BLaER1 (cell line): Measurements from ENCODE around the gene GTF2IRD1.
"Not testable (repeated sequence)": the region's sequence is repeated elsewhere in the genome, so short reads cannot be mapped to it uniquely, and the experiment has no call there.

Experiments
- H3K27ac ChIP-seq: shearing (Covaris generic); formaldehyde crosslinking; 2 replicates; pipeline ENCODE4 v1.8.1; 2022
- H3K27me3 ChIP-seq: shearing (Covaris generic); formaldehyde crosslinking; 2 replicates; pipeline ENCODE4 v1.8.1; 2022
- H3K36me3 ChIP-seq: shearing (Covaris generic); formaldehyde crosslinking; 2 replicates; pipeline ENCODE4 v1.8.1; 2022
- H3K4me1 ChIP-seq: shearing (Covaris generic); formaldehyde crosslinking; 2 replicates; pipeline ENCODE4 v1.8.1; 2022
- H3K4me2 ChIP-seq: shearing (Covaris generic); formaldehyde crosslinking; 2 replicates; pipeline ENCODE4 v1.8.1; 2022
- H3K4me3 ChIP-seq: shearing (Covaris generic); formaldehyde crosslinking; 2 replicates; pipeline ENCODE4 v1.8.1; 2022
- H3K9ac ChIP-seq: shearing (Covaris generic); formaldehyde crosslinking; 2 replicates; pipeline ENCODE4 v1.8.1; 2022
- H3K9me3 ChIP-seq: shearing (Covaris generic); formaldehyde crosslinking; 2 replicates; pipeline ENCODE4 v1.8.1; 2022
- H4K20me1 ChIP-seq: shearing (Covaris generic); formaldehyde crosslinking; 2 replicates; pipeline ENCODE4 v1.8.1; 2022
- Cebpa-rat ChIP-seq: shearing (Covaris generic); IDR thresholded peaks from 2 replicates; pipeline ENCODE4 v1.8.1; 2022

The GTF2IRD1 gene, protein sequence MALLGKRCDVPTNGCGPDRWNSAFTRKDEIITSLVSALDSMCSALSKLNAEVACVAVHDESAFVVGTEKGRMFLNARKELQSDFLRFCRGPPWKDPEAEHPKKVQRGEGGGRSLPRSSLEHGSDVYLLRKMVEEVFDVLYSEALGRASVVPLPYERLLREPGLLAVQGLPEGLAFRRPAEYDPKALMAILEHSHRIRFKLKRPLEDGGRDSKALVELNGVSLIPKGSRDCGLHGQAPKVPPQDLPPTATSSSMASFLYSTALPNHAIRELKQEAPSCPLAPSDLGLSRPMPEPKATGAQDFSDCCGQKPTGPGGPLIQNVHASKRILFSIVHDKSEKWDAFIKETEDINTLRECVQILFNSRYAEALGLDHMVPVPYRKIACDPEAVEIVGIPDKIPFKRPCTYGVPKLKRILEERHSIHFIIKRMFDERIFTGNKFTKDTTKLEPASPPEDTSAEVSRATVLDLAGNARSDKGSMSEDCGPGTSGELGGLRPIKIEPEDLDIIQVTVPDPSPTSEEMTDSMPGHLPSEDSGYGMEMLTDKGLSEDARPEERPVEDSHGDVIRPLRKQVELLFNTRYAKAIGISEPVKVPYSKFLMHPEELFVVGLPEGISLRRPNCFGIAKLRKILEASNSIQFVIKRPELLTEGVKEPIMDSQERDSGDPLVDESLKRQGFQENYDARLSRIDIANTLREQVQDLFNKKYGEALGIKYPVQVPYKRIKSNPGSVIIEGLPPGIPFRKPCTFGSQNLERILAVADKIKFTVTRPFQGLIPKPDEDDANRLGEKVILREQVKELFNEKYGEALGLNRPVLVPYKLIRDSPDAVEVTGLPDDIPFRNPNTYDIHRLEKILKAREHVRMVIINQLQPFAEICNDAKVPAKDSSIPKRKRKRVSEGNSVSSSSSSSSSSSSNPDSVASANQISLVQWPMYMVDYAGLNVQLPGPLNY

DNA sequence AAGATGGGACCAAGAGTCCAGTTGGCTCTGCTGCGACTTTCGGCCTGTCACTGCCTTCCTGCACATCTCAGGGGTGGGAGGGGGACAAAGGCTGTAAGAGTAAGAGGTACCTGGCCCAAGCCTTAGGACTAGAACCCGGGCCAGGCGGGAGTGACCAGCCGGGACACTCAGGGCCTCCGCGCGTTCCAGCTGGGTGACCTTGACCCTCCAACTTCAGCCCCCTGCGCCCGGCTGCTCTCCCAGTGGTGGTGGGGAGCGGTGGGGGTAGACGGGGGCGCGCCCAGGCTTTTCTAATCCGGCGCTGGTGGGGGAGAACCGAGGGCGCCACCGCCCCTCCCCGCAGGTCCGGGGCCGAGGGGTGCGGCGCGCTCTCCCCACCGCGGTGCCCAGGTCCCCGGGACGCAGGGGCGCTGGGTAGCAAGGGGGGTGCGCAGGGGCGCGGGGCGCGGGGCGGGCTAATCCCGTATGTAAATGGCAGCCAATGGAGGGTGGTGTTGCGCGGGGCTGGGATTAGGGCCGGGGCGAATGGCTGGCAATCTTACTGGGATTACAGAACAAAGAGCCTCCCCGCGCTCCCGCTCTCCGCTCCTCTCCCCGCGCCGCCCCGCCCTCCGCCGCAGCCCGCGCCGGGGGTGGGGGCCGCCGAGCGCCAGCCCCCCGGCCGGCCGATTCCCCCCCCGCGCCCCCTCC, at the start of gene GTF2IRD1:
GTF2IRD1 (plus strand) TSS at position 585 of the 690 bp plus-strand sequence. CDS start 54,175 bp downstream, outside the sequence.
- peaks cover 46% of the 10 kb centered on the region for H3K4me1 ChIP-seq
- H3K9ac ChIP-seq: peak within 1 kb of the TSS; percentile 90
- H3K4me3 ChIP-seq: peak within 1 kb of the TSS; percentile 80
- peaks cover 14% of the 10 kb centered on the region; the same call in 1 of the 2 replicates for H3K36me3 ChIP-seq
- peak within 1 kb of the TSS; percentile 94 for H3K4me2 ChIP-seq
- H4K20me1 ChIP-seq: peaks cover 39% of the 10 kb centered on the region
- peak within 1 kb of the TSS; percentile 92 for H3K27ac ChIP-seq
- TF ChIP-seq Cebpa-rat: no peak
- H3K27me3 ChIP-seq: no peaks in the 10 kb centered on the region
- H3K9me3 ChIP-seq: peaks cover 8% of the 10 kb centered on the region; the same call in 1 of the 2 replicates

DNA sequence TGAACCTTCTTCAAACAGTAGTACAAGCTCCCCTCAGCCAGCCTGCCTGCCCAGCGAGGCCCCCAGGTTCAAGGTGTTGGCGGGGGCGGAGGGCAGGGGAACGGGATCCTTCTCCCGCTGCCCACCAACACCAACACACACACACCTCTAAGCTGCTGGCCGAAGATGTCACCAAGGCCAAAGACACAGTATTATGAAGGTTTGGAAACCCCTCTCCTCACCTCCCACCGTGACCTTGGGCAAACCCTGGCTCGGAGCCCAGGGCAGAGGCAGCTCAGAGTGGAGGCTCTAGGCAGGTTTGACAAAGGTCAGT, 49.4 kb upstream of the GTF2IRD1 start:
- peaks cover 9% of the 10 kb centered on the region; the same call in 1 of the 2 replicates for H4K20me1 ChIP-seq
- peaks cover 53% of the 10 kb centered on the region for H3K36me3 ChIP-seq
- H3K27ac ChIP-seq: peak overlapping the region; percentile 96
- TF ChIP-seq Cebpa-rat: no peak
- H3K4me2 ChIP-seq: peak overlapping the region; percentile 83
- H3K9me3 ChIP-seq: no peaks in the 10 kb centered on the region
- no peak overlapping the region for H3K4me3 ChIP-seq
- peaks cover 53% of the 10 kb centered on the region for H3K4me1 ChIP-seq
- peak overlapping the region; percentile 82; the same call in 1 of the 2 replicates for H3K9ac ChIP-seq
- H3K27me3 ChIP-seq: no peaks in the 10 kb centered on the region

DNA sequence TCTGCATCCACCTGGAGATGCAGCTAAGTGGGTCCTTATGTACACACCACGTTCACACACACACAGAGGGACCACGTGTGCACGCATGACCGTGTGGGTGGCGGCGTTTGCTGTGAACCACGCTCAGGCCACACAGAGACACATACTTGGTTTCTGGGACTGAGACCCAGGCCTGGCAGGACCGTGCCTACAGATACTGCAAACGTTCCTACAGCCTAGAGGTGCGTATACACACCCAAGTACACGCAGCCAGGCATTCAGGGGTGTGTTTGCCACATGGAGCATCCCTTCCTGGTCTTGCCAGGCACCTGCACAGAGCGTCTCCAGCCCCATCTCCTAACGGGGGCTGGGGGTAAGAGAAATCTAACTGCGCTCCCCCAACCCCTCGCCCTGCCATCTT, 49.0 kb upstream of the GTF2IRD1 start:
- Histone ChIP-seq H3K9ac (peak overlapping the region; percentile 82; the same call in 1 of the 2 replicates), H3K36me3 (peaks cover 53% of the 10 kb centered on the region), H4K20me1 (peaks cover 9% of the 10 kb centered on the region; the same call in 1 of the 2 replicates), H3K27me3 (no peaks in the 10 kb centered on the region), H3K27ac (peak overlapping the region; percentile 96), H3K9me3 (no peaks in the 10 kb centered on the region), H3K4me1 (peaks cover 53% of the 10 kb centered on the region), H3K4me2 (peak overlapping the region; percentile 83), H3K4me3 (no peak overlapping the region)
- no peak for TF ChIP-seq Cebpa-rat

DNA sequence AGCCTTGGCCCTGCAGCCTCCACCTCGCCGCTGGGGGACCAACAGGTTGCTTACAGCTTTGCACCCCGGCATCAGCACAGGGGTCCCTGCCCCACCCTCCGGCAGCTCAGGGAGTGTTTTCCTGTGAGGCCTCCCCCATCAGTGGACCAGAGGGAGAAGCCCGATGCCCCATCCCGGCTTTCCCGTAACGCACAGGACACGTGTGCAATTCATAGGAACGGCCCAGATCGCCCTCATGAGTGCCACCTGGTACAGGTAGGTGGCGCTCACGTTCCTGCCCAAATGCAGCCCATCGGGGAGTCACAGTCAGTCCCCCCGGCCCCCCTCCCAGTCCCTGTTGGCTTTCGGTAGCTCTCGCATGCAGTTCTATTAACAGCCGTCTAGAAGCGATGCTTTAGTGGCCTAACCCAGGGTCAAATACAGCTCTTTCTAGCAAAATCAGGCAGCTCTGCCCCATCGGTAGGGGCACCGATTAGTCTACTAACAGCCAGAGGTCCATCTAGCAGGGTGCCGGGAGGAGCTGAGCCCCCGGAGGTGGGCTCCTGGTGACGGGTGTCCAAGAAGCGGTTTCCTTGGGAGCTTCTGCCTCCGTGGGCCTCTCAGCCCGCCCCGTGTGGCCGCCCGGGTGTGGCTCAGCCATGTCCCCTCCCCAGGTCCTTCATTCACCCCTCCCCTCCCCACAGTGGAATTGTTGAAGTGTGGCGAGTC, 48.4 kb upstream of the GTF2IRD1 start:
- peak overlapping the region; percentile 83 for H3K4me2 ChIP-seq

DNA sequence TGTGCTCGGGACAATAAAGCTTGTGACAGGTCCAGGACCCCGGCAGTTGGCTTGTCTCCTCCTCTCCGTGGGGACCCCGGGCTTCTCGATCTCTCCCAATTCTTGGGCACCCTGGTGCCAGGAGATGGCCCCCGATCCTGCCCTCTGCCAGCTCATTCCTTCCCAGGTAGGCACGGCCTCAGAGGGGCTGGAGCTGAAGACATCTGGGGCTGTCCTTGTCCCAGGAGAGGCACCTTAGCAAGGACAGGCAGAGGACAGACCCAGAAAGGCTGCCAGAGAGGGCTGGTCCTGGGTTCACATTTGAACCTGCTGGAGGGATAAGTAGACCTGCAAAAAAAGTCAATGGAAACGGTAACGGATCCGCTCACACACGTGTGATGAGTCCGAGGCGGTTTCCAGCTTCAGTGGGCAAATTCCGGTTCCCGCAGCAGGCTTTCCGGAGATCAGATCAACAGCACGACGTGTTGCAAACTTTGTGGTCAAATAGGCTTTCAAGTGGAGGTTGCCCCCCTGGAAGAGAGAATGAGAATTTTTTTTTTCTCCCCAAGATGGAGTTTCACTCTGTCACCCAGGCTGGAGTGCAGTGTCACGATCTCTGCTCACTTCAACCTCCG, 47.7 kb upstream of the GTF2IRD1 start:
- peak overlapping the region; percentile 83 for H3K4me2 ChIP-seq
- no peaks in the 10 kb centered on the region for H3K27me3 ChIP-seq
- H4K20me1 ChIP-seq: peaks cover 2% of the 10 kb centered on the region; the same call in 1 of the 2 replicates
- H3K36me3 ChIP-seq: peaks cover 42% of the 10 kb centered on the region
- peaks cover 45% of the 10 kb centered on the region for H3K4me1 ChIP-seq
- no peaks in the 10 kb centered on the region for H3K9me3 ChIP-seq
- H3K9ac ChIP-seq: peak overlapping the region; percentile 82
- peak overlapping the region; percentile 57 for H3K4me3 ChIP-seq
- TF ChIP-seq Cebpa-rat: peak; percentile 69; the same call in 1 of the 2 replicates
- H3K27ac ChIP-seq: peak overlapping the region; percentile 96

More for the DNA sequence above, 48.4 kb upstream of the GTF2IRD1 start:
- no peak for TF ChIP-seq Cebpa-rat
- H3K36me3 ChIP-seq: peaks cover 48% of the 10 kb centered on the region
- H3K27ac ChIP-seq: peak overlapping the region; percentile 96
- H3K27me3 ChIP-seq: no peaks in the 10 kb centered on the region
- H3K4me1 ChIP-seq: peaks cover 52% of the 10 kb centered on the region
- peak overlapping the region; percentile 82 for H3K9ac ChIP-seq
- no peaks in the 10 kb centered on the region for H3K9me3 ChIP-seq
- H4K20me1 ChIP-seq: peaks cover 9% of the 10 kb centered on the region; the same call in 1 of the 2 replicates
- H3K4me3 ChIP-seq: peak overlapping the region; percentile 57

DNA sequence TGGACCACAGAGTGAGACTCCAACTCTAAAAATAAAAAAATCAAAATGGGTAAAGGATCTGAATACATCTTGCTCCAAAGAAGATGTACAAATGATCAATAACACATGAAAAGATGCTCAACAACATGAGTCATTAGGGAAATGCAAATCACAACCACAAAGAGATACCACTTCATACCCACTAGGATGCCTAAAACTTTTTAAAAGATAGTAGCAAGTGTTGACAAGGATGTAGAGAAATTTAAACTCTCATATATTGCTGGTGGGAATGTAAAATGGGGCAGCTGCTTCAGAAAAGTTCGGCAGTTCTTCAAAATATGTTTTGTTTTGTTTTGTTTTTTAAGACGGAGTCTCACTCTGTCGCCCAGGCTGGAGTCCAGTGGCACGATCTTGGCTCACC, 45.7 kb upstream of the GTF2IRD1 start:
- H3K9me3 ChIP-seq: no peaks in the 10 kb centered on the region
- H3K4me2 ChIP-seq: no peak overlapping the region
- TF ChIP-seq Cebpa-rat: no peak
- H3K4me1 ChIP-seq: peaks cover 46% of the 10 kb centered on the region
- no peak overlapping the region for H3K9ac ChIP-seq
- H3K36me3 ChIP-seq: peaks cover 23% of the 10 kb centered on the region
- H3K4me3 ChIP-seq: no peak overlapping the region
- H3K27me3 ChIP-seq: no peaks in the 10 kb centered on the region
- H4K20me1 ChIP-seq: no peaks in the 10 kb centered on the region
- no peak overlapping the region for H3K27ac ChIP-seq

DNA sequence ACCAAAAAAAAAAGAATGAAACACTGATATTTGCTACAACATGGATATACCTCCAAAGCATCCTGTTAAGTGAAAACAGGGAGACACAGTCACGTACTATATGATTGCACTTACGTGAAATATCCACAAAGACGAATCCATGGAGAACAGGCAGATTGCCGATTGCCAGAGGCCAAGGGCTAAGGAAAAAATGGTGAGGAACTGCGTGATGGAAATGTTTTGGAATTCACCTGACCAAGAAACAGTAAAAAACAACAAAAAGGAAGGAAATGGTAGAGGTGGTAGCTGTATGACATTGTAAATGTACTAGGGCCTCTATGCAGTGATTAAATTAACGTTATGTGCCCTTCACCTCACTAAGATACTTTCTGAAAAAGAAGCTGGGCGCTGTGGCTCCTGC, 44.1 kb upstream of the GTF2IRD1 start:
- Histone ChIP-seq H3K27ac (no peak overlapping the region), H3K4me1 (peaks cover 42% of the 10 kb centered on the region), H3K4me2 (no peak overlapping the region), H3K9me3 (no peaks in the 10 kb centered on the region), H3K36me3 (peaks cover 8% of the 10 kb centered on the region), H3K27me3 (no peaks in the 10 kb centered on the region), H3K9ac (no peak overlapping the region), H4K20me1 (no peaks in the 10 kb centered on the region), H3K4me3 (no peak overlapping the region)
- no peak for TF ChIP-seq Cebpa-rat

DNA sequence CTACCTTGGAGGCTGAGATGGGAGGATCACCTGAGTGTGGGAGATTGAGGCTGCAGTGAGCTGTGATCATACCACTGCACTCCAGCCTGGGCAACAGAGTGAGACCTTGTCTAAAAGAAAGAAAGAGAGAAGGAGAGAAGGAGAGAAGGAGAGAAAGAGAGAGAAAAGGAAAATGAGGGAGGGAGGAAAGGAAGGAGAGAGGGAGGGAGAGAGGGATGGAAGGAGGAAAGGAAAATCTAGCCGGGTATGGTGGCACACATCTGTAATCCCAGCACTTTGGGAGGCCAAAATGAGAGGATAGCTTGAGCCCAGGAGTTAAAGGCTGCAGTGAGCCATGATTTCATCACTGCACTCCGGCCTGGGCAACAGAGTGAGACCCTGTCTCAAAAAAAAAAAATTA, 42.9 kb upstream of the GTF2IRD1 start:
- Histone ChIP-seq H4K20me1 (no peaks in the 10 kb centered on the region), H3K9ac (no peak overlapping the region), H3K4me2 (no peak overlapping the region), H3K9me3 (no peaks in the 10 kb centered on the region), H3K4me3 (no peak overlapping the region), H3K36me3 (no peaks in the 10 kb centered on the region), H3K4me1 (peaks cover 30% of the 10 kb centered on the region), H3K27me3 (no peaks in the 10 kb centered on the region), H3K27ac (no peak overlapping the region)
- no peak for TF ChIP-seq Cebpa-rat

DNA sequence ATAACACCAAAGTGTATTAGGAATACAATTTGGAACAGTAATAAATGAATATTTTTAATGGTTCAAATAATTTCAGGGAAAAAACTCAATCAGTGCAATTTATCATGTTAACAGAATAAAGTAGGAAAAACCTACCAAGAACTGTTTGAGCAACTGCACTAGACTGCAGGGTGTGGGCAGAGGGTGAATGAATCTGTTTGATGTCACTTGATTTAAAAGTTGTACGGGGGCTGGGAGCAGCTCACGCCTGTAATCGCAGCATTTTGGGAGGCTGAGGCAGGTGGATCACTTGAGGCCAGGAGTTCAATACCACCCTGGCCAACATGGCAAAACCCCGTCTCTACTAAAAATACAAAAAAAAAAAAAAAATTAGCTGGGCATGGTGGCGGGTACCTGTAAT, 42.1 kb upstream of the GTF2IRD1 start:
- H3K9me3 ChIP-seq, H3K27ac ChIP-seq, H3K4me2 ChIP-seq, H3K36me3 ChIP-seq, H3K27me3 ChIP-seq, H4K20me1 ChIP-seq, H3K9ac ChIP-seq, H3K4me3 ChIP-seq: not testable (repeated sequence)
- peaks cover 24% of the 10 kb centered on the region for H3K4me1 ChIP-seq
